ENCODE results near the gene KHDRBS1.
"Not testable (repeated sequence)": the region's sequence is repeated elsewhere in the genome, so short reads cannot be mapped to it uniquely, and the experiment has no call there.

Gene KHDRBS1

GRCh38 chr1:32020339-32020738, 6.7 kb downstream of the KHDRBS1 start:
- no peaks in the 10 kb centered on the region for H3K4me1 ChIP-seq (ENCODE audit: control insufficient read depth, insufficient read depth, low read length)
- H3K9ac ChIP-seq (ENCODE audit: low read depth, low read length): no peak overlapping the region
- H3K36me3 ChIP-seq (ENCODE audit: control insufficient read depth, insufficient read depth, low read length): peaks cover 6% of the 10 kb centered on the region
- no peaks in the 10 kb centered on the region for H3K27me3 ChIP-seq (ENCODE audit: control insufficient read depth, insufficient read depth, low read length)
- no peaks in the 10 kb centered on the region for H3K9me3 ChIP-seq (ENCODE audit: control insufficient read depth, insufficient read depth, low read length)
- no peak overlapping the region for H3K4me3 ChIP-seq (ENCODE audit: low read depth, low read length)

GRCh38 chr1:32021574-32022018, 7.9 kb downstream of the KHDRBS1 start:
- H3K9me3 ChIP-seq (ENCODE audit: control insufficient read depth, insufficient read depth, low read length); H3K4me3 ChIP-seq (ENCODE audit: low read depth, low read length); H3K36me3 ChIP-seq (ENCODE audit: control insufficient read depth, insufficient read depth, low read length); H3K9ac ChIP-seq (ENCODE audit: low read depth, low read length); H3K4me1 ChIP-seq (ENCODE audit: control insufficient read depth, insufficient read depth, low read length); H3K27me3 ChIP-seq (ENCODE audit: control insufficient read depth, insufficient read depth, low read length): not testable (repeated sequence)

- H3K4me1 ChIP-seq (ENCODE audit: control insufficient read depth, insufficient read depth, low read length): no peaks in the 10 kb centered on the region
- H3K4me3 ChIP-seq (ENCODE audit: low read depth, low read length): no peak overlapping the region
- H3K36me3 ChIP-seq (ENCODE audit: control insufficient read depth, insufficient read depth, low read length): peaks cover 6% of the 10 kb centered on the region
- H3K27me3 ChIP-seq (ENCODE audit: control insufficient read depth, insufficient read depth, low read length): no peaks in the 10 kb centered on the region
- no peaks in the 10 kb centered on the region for H3K9me3 ChIP-seq (ENCODE audit: control insufficient read depth, insufficient read depth, low read length)
- H3K9ac ChIP-seq (ENCODE audit: low read depth, low read length): no peak overlapping the region
These were observed 9.7 kb downstream of the KHDRBS1 start for GRCh38 chr1:32023351-32023750.

GRCh38 chr1:32025515-32025914, 11.8 kb downstream of the KHDRBS1 start:
- H3K27me3 ChIP-seq (ENCODE audit: control insufficient read depth, insufficient read depth, low read length): no peaks in the 10 kb centered on the region
- no peaks in the 10 kb centered on the region for H3K4me1 ChIP-seq (ENCODE audit: control insufficient read depth, insufficient read depth, low read length)
- no peak overlapping the region for H3K4me3 ChIP-seq (ENCODE audit: low read depth, low read length)
- peaks cover 6% of the 10 kb centered on the region for H3K36me3 ChIP-seq (ENCODE audit: control insufficient read depth, insufficient read depth, low read length)
- no peak overlapping the region for H3K9ac ChIP-seq (ENCODE audit: low read depth, low read length)
- H3K9me3 ChIP-seq (ENCODE audit: control insufficient read depth, insufficient read depth, low read length): no peaks in the 10 kb centered on the region

DNA sequence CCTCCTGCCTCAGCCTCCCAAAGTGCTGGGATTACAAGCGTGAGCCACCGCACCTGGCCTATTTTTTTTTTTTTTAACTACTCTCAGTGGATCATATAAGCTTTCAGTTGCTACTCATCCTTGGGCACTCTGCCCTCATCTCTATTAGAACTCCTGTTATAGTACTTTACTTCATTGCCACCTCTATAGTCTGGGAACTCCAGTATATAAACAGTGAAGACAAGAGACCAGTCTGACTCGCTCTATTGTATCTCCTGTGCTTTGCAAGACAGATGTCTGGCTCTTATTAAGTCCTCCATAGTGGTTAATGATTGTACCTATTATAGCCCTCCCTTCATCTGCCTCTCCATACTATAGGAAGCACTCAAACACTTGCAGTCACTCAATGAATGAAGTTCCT, 15.1 kb downstream of the KHDRBS1 start:
- Histone ChIP-seq H3K27me3 (ENCODE audit: control insufficient read depth, insufficient read depth, low read length) (no peaks in the 10 kb centered on the region), H3K9ac (ENCODE audit: low read depth, low read length) (no peak overlapping the region), H3K4me1 (ENCODE audit: control insufficient read depth, insufficient read depth, low read length) (no peaks in the 10 kb centered on the region), H3K36me3 (ENCODE audit: control insufficient read depth, insufficient read depth, low read length) (peaks cover 21% of the 10 kb centered on the region), H3K4me3 (ENCODE audit: low read depth, low read length) (no peak overlapping the region), H3K9me3 (ENCODE audit: control insufficient read depth, insufficient read depth, low read length) (no peaks in the 10 kb centered on the region)

DNA sequence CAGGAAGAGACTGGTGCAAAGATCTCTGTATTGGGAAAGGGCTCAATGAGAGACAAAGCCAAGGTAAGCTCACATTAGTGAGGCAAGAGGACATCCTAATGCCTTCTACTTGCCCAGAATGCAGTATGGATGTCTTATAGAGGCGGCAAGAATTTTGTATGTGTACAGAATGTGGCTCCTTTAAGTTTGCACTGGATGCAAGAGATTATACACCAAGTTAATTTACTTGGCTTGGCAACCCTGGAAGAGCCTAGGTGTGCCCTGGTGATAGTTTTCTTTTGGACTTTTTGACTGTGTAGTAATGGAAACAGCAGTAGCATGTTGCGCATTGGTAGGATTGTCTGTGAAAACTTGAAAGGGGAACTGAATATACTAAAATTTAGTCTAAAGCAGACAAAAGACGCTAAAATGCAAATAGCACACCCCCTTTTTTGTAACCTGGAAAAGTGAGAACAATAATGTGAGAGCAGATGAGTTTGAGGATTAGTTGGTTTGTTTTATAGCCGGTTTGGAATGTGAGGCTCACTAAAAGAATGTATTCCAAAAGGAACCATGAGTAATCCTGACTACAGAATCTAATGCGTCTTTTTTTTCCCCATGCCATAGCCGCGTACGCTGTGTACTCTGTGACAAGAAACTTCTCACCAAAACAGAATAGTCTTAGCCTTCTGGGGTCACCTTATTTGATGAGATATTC, 18.1 kb downstream of the KHDRBS1 start:
- Histone ChIP-seq H3K9ac (ENCODE audit: low read depth, low read length) (no peak overlapping the region), H3K27me3 (ENCODE audit: control insufficient read depth, insufficient read depth, low read length) (no peaks in the 10 kb centered on the region), H3K36me3 (ENCODE audit: control insufficient read depth, insufficient read depth, low read length) (peaks cover 23% of the 10 kb centered on the region), H3K4me1 (ENCODE audit: control insufficient read depth, insufficient read depth, low read length) (no peaks in the 10 kb centered on the region), H3K9me3 (ENCODE audit: control insufficient read depth, insufficient read depth, low read length) (no peaks in the 10 kb centered on the region), H3K4me3 (ENCODE audit: low read depth, low read length) (no peak overlapping the region)

GRCh38 chr1:32032275-32032615, 18.6 kb downstream of the KHDRBS1 start:
- Histone ChIP-seq H3K4me1 (ENCODE audit: control insufficient read depth, insufficient read depth, low read length) (no peaks in the 10 kb centered on the region), H3K27me3 (ENCODE audit: control insufficient read depth, insufficient read depth, low read length) (no peaks in the 10 kb centered on the region), H3K9ac (ENCODE audit: low read depth, low read length) (no peak overlapping the region), H3K4me3 (ENCODE audit: low read depth, low read length) (no peak overlapping the region), H3K36me3 (ENCODE audit: control insufficient read depth, insufficient read depth, low read length) (peaks cover 29% of the 10 kb centered on the region), H3K9me3 (ENCODE audit: control insufficient read depth, insufficient read depth, low read length) (no peaks in the 10 kb centered on the region)

- Histone ChIP-seq H3K9me3 (ENCODE audit: control insufficient read depth, insufficient read depth, low read length) (no peaks in the 10 kb centered on the region), H3K27me3 (ENCODE audit: control insufficient read depth, insufficient read depth, low read length) (no peaks in the 10 kb centered on the region), H3K4me1 (ENCODE audit: control insufficient read depth, insufficient read depth, low read length) (no peaks in the 10 kb centered on the region), H3K36me3 (ENCODE audit: control insufficient read depth, insufficient read depth, low read length) (peaks cover 52% of the 10 kb centered on the region), H3K9ac (ENCODE audit: low read depth, low read length) (no peak overlapping the region), H3K4me3 (ENCODE audit: low read depth, low read length) (no peak overlapping the region)
These were observed 21.5 kb downstream of the KHDRBS1 start for GRCh38 chr1:32035119-32035518.

GRCh38 chr1:32040711-32041110, 27.0 kb downstream of the KHDRBS1 start:
- H3K4me1 ChIP-seq (ENCODE audit: control insufficient read depth, insufficient read depth, low read length): no peaks in the 10 kb centered on the region
- H3K4me3 ChIP-seq (ENCODE audit: low read depth, low read length): no peak overlapping the region
- H3K27me3 ChIP-seq (ENCODE audit: control insufficient read depth, insufficient read depth, low read length): no peaks in the 10 kb centered on the region
- peaks cover 56% of the 10 kb centered on the region for H3K36me3 ChIP-seq (ENCODE audit: control insufficient read depth, insufficient read depth, low read length)
- H3K9ac ChIP-seq (ENCODE audit: low read depth, low read length): no peak overlapping the region
- H3K9me3 ChIP-seq (ENCODE audit: control insufficient read depth, insufficient read depth, low read length): no peaks in the 10 kb centered on the region

DNA sequence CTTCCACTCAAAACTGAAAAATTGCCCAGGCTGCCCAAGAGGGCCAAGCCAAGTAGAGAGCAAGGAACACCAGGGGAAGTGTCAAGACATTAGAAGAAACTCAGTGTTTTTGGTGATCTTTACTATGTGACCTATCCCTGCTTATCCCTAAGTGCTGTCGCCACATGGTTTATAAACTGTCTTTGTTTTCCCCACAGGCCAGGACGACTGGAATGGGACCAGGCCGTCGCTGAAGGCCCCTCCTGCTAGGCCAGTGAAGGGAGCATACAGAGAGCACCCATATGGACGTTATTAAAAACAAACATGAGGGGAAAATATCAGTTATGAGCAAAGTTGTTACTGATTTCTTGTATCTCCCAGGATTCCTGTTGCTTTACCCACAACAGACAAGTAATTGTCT, 28.7 kb downstream of the KHDRBS1 start:
- no peaks in the 10 kb centered on the region for H3K4me1 ChIP-seq (ENCODE audit: control insufficient read depth, insufficient read depth, low read length)
- no peak overlapping the region for H3K4me3 ChIP-seq (ENCODE audit: low read depth, low read length)
- no peak overlapping the region for H3K9ac ChIP-seq (ENCODE audit: low read depth, low read length)
- H3K36me3 ChIP-seq (ENCODE audit: control insufficient read depth, insufficient read depth, low read length): peaks cover 51% of the 10 kb centered on the region
- no peaks in the 10 kb centered on the region for H3K27me3 ChIP-seq (ENCODE audit: control insufficient read depth, insufficient read depth, low read length)
- H3K9me3 ChIP-seq (ENCODE audit: control insufficient read depth, insufficient read depth, low read length): no peaks in the 10 kb centered on the region

GRCh38 chr1:32044234-32044633, 30.6 kb downstream of the KHDRBS1 start:
- no peak overlapping the region for H3K4me3 ChIP-seq (ENCODE audit: low read depth, low read length)
- H3K27me3 ChIP-seq (ENCODE audit: control insufficient read depth, insufficient read depth, low read length): no peaks in the 10 kb centered on the region
- H3K9me3 ChIP-seq (ENCODE audit: control insufficient read depth, insufficient read depth, low read length): no peaks in the 10 kb centered on the region
- H3K36me3 ChIP-seq (ENCODE audit: control insufficient read depth, insufficient read depth, low read length): peaks cover 40% of the 10 kb centered on the region
- no peak overlapping the region for H3K9ac ChIP-seq (ENCODE audit: low read depth, low read length)
- no peaks in the 10 kb centered on the region for H3K4me1 ChIP-seq (ENCODE audit: control insufficient read depth, insufficient read depth, low read length)

DNA sequence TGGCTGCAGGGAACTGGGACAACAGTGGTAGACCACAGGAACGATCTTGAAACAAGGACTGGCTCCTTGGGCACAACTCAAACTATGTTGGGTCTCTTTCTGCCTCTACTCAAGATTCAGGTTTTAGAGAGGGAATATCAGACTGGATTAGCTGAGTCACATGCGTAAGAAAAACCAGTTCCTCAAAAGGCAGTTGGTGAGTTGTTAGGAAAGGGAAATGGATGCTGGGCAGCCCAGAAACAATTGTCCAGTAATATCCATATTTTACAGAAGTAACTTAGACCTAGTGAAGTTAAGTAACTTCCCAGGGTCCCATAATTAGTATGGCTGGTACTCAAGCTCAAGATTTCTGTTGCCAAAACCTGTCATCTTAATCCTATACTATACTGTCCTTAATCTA, 32.1 kb downstream of the KHDRBS1 start:
- Histone ChIP-seq H3K27me3 (ENCODE audit: control insufficient read depth, insufficient read depth, low read length) (no peaks in the 10 kb centered on the region), H3K4me3 (ENCODE audit: low read depth, low read length) (no peak overlapping the region), H3K4me1 (ENCODE audit: control insufficient read depth, insufficient read depth, low read length) (no peaks in the 10 kb centered on the region), H3K36me3 (ENCODE audit: control insufficient read depth, insufficient read depth, low read length) (peaks cover 28% of the 10 kb centered on the region), H3K9ac (ENCODE audit: low read depth, low read length) (no peak overlapping the region), H3K9me3 (ENCODE audit: control insufficient read depth, insufficient read depth, low read length) (no peaks in the 10 kb centered on the region)
